Right atrium auricular region (tissue), 2 donors: Measurements from ENCODE around the gene CD2. TPM values are rescaled to one million over a fixed set of nuclear protein-coding genes. Genes with fewer than 3 reads are reported as not detected.

Experiments
- DNase-seq: peaks from one replicate; pipeline ENCODE4 v3.0.0-alpha.2; 2019; ENCODE audit warnings: low spot score
- H3K27ac ChIP-seq, 2 donors: fragments of 200-600 bp; sonication (generic); 1 replicate in 1 of 2; 2 replicates in 1 of 2; pipeline ENCODE4 v1.5.1; 2016 to 2019
- H3K27me3 ChIP-seq, 2 donors: fragments of 200-600 bp; sonication (generic); one replicate each; pipeline versions ENCODE4 v1.5.1 to v1.6.0; 2017 to 2019
- H3K36me3 ChIP-seq: fragments of 200-600 bp; sonication (generic); one replicate; pipeline ENCODE4 v1.5.1; 2016
- H3K4me1 ChIP-seq, 2 donors: fragments of 200-600 bp; sonication (generic); one replicate each; pipeline versions ENCODE4 v1.5.1 to v1.6.0; 2017 to 2019
- H3K4me3 ChIP-seq, 2 donors: fragments of 200-600 bp; sonication (generic); 1 replicate in 1 of 2; 2 replicates in 1 of 2; pipeline ENCODE4 v1.5.1; 2017 to 2019; ENCODE audit warnings: mild to moderate bottlenecking in 1 of 2, moderate library complexity in 1 of 2
- H3K9me3 ChIP-seq, 2 donors: fragments of 200-600 bp; sonication (generic); one replicate each; pipeline ENCODE4 v1.5.1; 2019
- CTCF ChIP-seq, 2 donors: fragments of 200-600 bp; sonication (generic); IDR thresholded peaks; one replicate each; pipeline ENCODE4 v1.5.1; 2019; ENCODE audit warnings: antibody characterized with exemption in 2 of 2
- total RNA-seq, 2 donors: library from RNA; depleted of rRNA; stranded (reverse); fragments of >200 nt; gene quantifications; one replicate each; pipeline ENCODE4 v1.1.0, GENCODE V29; 2016

CD2 gene
- total RNA-seq, 2 donors from 2014 or later: 0.26 to 1.6 TPM

- no peak for TF ChIP-seq CTCF (IDR thresholded peaks at IDR 0.05)
- Histone ChIP-seq H3K4me3 (no peak overlapping the region), H3K36me3 (no peaks in the 10 kb centered on the region), H3K27me3 (no peaks in the 10 kb centered on the region), H3K27ac (no peak overlapping the region), H3K4me1 (no peaks in the 10 kb centered on the region), H3K9me3 (no peaks in the 10 kb centered on the region)
- peak; percentile 42 for DNase-seq
Observed at GRCh38 chr1:116806245-116806644, 52.0 kb downstream of the CD2 start.

DNA sequence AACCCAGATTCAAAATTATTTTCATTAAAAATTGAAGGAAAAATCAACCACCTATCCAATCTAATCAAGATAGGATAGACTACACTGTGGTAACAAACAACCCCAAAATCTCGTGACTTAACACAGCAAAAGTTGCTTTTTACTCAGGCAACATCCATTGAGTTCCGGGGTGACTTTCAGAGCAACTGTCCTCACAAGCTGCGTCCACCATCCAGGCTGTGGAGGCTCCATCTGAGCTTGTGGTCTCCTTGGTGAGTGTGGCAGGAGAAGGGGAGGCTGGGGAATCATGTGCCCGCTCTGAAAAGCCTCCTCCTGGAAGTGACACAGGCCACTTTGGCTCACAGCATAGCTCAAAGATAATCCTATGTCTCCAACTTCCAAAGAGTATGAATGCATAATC is 52.4 kb downstream of the CD2 start:
- H3K36me3 ChIP-seq: no peaks in the 10 kb centered on the region
- DNase-seq: no peak

GRCh38 chr1:116807394-116808199 is 53.4 kb downstream of the CD2 start:
- no peak overlapping the region for H3K4me3 ChIP-seq
- no peaks in the 10 kb centered on the region for H3K27me3 ChIP-seq
- no peaks in the 10 kb centered on the region for H3K36me3 ChIP-seq
- no peaks in the 10 kb centered on the region for H3K4me1 ChIP-seq
- DNase-seq: no peak
- no peak overlapping the region for H3K27ac ChIP-seq
- no peak for TF ChIP-seq CTCF (IDR thresholded peaks at IDR 0.05)
- peaks cover 0 to 8% of the 10 kb centered on the region in 2 donors for H3K9me3 ChIP-seq

More for the DNA sequence above, 52.4 kb downstream of the CD2 start:
- H3K27me3 ChIP-seq: no peaks in the 10 kb centered on the region
- H3K4me1 ChIP-seq: no peaks in the 10 kb centered on the region
- no peak overlapping the region for H3K4me3 ChIP-seq
- no peak for TF ChIP-seq CTCF (IDR thresholded peaks at IDR 0.05)
- H3K27ac ChIP-seq: no peak overlapping the region
- H3K9me3 ChIP-seq: peaks cover 0 to 2% of the 10 kb centered on the region in 2 donors

DNA sequence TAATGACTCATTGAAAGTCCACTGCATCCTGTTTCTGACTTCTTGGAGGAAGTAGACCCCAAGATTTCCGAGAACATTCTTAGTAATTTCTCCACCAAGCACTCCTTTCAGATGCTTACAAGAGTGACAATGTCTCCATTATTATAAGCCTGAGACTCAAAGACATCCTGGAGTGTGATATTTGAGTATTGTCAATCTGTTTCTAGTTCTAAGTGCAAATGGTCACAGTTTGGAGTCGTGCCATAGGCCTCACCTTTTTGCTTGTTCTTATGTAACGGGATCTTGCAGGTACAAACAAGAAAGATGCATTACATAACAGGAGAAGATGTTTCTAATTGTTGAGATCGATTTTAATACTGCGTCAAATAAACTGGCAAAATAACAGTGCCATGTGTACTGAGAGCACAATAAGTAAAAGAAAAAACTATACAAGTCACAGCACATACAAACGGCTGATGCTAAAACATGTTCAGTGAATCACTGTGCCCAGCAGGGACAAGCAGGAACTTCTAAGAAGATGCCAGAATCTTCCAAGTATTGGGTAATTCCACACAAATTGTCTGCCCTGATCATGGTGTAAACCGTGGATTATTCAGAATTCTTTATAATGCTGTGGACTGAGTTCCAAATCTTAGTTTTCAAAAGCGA is 54.1 kb downstream of the CD2 start:
- Histone ChIP-seq H3K36me3 (no peaks in the 10 kb centered on the region), H3K4me3 (no peak overlapping the region), H3K4me1 (no peaks in the 10 kb centered on the region), H3K9me3 (peaks cover 0 to 8% of the 10 kb centered on the region in 2 donors), H3K27ac (no peak overlapping the region), H3K27me3 (no peaks in the 10 kb centered on the region)
- TF ChIP-seq CTCF (IDR thresholded peaks at IDR 0.05): no peak
- DNase-seq: no peak

DNA sequence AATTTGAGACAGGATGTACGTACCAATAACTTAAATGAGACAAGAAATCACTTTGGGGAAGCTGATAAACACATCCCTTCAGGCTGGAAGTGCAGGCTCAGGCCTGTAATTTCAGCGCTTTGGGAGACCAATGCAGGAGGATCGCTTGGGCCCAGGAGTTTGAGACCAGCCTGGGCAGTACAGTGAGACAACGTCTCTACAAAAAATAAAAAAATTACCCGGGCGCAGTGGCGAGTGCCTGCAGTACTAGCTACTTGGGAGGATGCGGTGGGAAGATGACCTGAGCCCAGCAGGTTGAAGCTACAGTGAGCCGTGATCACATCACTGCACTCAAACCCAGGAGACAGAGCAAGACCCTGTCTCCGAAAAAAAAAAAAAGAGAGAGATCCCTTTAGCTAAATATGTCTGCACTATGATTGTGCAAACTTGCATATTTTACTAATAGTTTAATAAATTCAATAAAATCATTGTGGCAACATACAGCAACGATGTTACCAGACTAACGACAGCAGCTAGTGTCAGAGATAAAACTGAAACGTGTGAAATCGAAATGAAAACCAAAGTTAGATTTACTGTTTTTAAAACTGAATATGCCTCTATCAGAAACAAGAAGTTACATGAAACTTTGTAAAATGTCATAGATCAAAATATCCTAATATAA is 54.7 kb downstream of the CD2 start:
- H3K27me3 ChIP-seq: no peaks in the 10 kb centered on the region
- H3K36me3 ChIP-seq: no peaks in the 10 kb centered on the region
- peaks cover 0 to 8% of the 10 kb centered on the region in 2 donors for H3K9me3 ChIP-seq
- no peak for DNase-seq
- H3K4me1 ChIP-seq: no peaks in the 10 kb centered on the region
- no peak overlapping the region for H3K27ac ChIP-seq
- no peak for TF ChIP-seq CTCF (IDR thresholded peaks at IDR 0.05)
- H3K4me3 ChIP-seq: no peak overlapping the region
